ENCODE data around the gene TRIO.

TRIO gene

GRCh38 chr5:14226149-14226548 is 83.0 kb downstream of the TRIO start:
- no peak for DNase-seq (ENCODE audit: low read depth)
- in situ Hi-C loops (cut with HindIII; ENCODE audit: low sequenced_read_pairs), result no loop called here
- no peak overlapping the region for H3K4me3 ChIP-seq (ENCODE audit: low read depth, low read length)
- no peak for TF ChIP-seq CTCF (IDR thresholded peaks at IDR 0.05; ENCODE audit: low read depth, low read length, missing control alignments)

GRCh38 chr5:14226554-14226953 is 83.4 kb downstream of the TRIO start:
- no peak overlapping the region for H3K4me3 ChIP-seq (ENCODE audit: low read depth, low read length)
- in situ Hi-C loops (cut with HindIII; ENCODE audit: low sequenced_read_pairs), result no loop called here
- DNase-seq (ENCODE audit: low read depth), result no peak
- TF ChIP-seq CTCF (IDR thresholded peaks at IDR 0.05; ENCODE audit: low read depth, low read length, missing control alignments), result no peak

GRCh38 chr5:14226992-14227391 is 83.8 kb downstream of the TRIO start:
- DNase-seq (ENCODE audit: low read depth), result no peak
- no peak overlapping the region for H3K4me3 ChIP-seq (ENCODE audit: low read depth, low read length)
- in situ Hi-C loops (cut with HindIII; ENCODE audit: low sequenced_read_pairs), result no loop called here
- TF ChIP-seq CTCF (IDR thresholded peaks at IDR 0.05; ENCODE audit: low read depth, low read length, missing control alignments), result no peak

- in situ Hi-C loops (cut with HindIII; ENCODE audit: low sequenced_read_pairs), result no loop called here
- TF ChIP-seq CTCF (IDR thresholded peaks at IDR 0.05; ENCODE audit: low read depth, low read length, missing control alignments), result no peak
- no peak overlapping the region for H3K4me3 ChIP-seq (ENCODE audit: low read depth, low read length)
These were observed 84.4 kb downstream of the TRIO start for GRCh38 chr5:14227513-14227912.

GRCh38 chr5:14228219-14228618 is 85.1 kb downstream of the TRIO start:
- DNase-seq (ENCODE audit: low read depth), result no peak
- no peak overlapping the region for H3K4me3 ChIP-seq (ENCODE audit: low read depth, low read length)
- in situ Hi-C loops (cut with HindIII; ENCODE audit: low sequenced_read_pairs), result no loop called here
- no peak for TF ChIP-seq CTCF (IDR thresholded peaks at IDR 0.05; ENCODE audit: low read depth, low read length, missing control alignments)

More at GRCh38 chr5:14227513-14227912, 84.4 kb downstream of the TRIO start:
- no peak for DNase-seq (ENCODE audit: low read depth)

GRCh38 chr5:14229181-14229580 is 86.0 kb downstream of the TRIO start:
- DNase-seq (ENCODE audit: low read depth), result no peak
- in situ Hi-C loops (cut with HindIII; ENCODE audit: low sequenced_read_pairs), result no loop called here
- no peak overlapping the region for H3K4me3 ChIP-seq (ENCODE audit: low read depth, low read length)
- TF ChIP-seq CTCF (IDR thresholded peaks at IDR 0.05; ENCODE audit: low read depth, low read length, missing control alignments), result no peak

- no peak for TF ChIP-seq CTCF (IDR thresholded peaks at IDR 0.05; ENCODE audit: low read depth, low read length, missing control alignments)
- no peak overlapping the region for H3K4me3 ChIP-seq (ENCODE audit: low read depth, low read length)
- no peak for DNase-seq (ENCODE audit: low read depth)
- in situ Hi-C loops (cut with HindIII; ENCODE audit: low sequenced_read_pairs), result loop anchor here (10.0 kb wide), 1 partner anchor 55 kb away; no protein-coding TSS in a partner anchor
These were observed 86.6 kb downstream of the TRIO start for GRCh38 chr5:14229734-14230133.

All from astrocyte of the cerebellum (primary cell).